Raji (cell line): Measurements from ENCODE around the gene PI16.
A peak's percentile ranks its signal among the peaks of the same experiment; 100 is the strongest.

Source experiments
- POLR2A ChIP-seq: IDR thresholded peaks from 2 replicates; pipeline ENCODE4 v1.6.1; 2011; ENCODE audit warnings: low read depth, low read length, control low read depth; ENCODE audit not compliant: insufficient read depth

PI16 gene

DNA sequence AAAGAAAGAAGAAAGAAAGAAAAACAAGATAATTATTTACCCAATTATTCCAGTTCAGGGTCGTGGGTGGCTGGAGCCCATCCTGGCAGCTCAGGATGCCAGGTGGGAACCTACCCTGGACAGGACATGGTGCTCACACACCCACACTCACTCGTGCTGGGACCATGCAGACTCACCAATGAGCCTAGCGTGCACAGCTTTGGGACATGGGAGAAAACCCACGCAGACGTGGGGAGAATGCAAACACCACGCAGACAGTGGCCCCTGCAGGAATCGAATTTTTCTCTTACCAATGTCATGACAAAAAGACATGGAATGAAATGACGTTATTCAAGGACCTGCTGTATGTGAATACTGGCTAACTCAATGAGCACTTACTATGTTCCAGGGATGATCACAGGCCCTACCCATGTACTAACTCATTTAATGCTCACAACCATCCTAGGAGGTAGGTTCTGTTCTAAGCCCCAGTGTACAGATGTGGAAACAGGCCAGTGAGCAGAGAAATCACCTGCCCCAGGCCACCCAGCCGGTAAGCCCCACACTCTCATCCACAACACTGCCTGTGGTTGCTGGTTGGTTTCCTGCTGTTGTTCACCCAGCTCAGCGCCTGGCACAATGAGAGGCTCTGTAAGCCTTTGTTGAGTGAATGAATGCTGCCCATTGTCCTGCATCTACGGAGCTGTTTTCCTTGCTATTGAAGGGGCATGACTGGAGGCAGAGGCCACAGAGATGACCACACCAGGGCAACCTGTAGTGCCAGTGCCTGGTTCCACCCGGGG, 6.8 kb upstream of the PI16 start:
- no peak for TF ChIP-seq POLR2A

DNA sequence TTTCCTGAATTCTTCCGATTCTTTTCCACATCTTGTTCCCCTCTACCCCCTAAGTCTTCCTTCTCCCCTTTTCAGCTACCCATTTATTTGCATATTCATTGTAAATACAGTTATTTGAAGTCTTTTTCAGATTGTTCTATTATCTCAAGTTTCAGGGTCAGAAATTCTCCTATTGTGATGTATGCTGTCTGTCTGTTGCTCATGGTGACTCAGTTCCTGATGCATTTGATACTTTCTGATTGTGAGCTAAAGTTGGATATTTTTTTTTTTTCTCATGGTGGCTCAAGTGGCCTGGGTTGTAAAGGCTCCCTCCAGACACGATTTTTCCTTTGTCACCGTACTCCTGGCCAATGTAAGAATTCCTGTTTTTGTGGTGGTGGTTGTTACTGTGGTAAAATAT, 4.9 kb upstream of the PI16 start:
- TF ChIP-seq POLR2A = no peak

DNA sequence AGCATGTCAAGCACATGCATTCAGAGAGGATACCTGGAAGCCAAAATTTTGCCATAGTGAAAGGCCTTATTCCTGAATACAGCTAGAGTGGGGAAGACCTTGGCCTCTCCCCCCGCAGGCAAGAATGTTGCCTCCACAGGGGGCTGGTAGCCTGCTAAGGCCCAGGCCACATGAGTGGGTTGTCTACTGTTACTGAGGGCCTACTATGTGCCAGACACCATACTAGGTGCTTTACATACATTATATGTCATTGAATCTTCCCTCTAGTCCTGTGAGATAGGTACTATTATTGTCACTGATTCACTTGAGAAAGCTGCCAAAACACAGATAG, 642 bp upstream of the PI16 start:
- TF ChIP-seq POLR2A = no peak

DNA sequence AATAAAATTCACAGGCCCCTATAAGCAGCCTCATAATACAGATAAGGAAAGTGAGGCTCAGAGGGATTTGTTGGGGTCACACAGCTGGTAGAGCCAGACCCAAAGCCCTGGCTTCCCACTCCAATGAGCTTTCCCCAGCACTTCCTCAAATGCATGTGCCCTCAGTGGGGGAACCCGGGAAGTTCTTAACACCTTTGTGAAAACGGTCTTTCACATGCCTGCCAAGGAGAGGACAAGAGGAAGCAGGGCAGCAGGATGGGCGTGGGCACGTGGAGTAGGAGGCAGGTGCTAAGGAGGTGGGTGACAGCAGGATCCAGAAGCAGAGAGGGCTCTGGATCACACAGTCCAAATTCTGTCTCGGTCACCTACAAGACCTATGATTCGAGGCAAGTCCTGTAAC, 598 bp downstream of the PI16 start:
- no peak for TF ChIP-seq POLR2A

DNA sequence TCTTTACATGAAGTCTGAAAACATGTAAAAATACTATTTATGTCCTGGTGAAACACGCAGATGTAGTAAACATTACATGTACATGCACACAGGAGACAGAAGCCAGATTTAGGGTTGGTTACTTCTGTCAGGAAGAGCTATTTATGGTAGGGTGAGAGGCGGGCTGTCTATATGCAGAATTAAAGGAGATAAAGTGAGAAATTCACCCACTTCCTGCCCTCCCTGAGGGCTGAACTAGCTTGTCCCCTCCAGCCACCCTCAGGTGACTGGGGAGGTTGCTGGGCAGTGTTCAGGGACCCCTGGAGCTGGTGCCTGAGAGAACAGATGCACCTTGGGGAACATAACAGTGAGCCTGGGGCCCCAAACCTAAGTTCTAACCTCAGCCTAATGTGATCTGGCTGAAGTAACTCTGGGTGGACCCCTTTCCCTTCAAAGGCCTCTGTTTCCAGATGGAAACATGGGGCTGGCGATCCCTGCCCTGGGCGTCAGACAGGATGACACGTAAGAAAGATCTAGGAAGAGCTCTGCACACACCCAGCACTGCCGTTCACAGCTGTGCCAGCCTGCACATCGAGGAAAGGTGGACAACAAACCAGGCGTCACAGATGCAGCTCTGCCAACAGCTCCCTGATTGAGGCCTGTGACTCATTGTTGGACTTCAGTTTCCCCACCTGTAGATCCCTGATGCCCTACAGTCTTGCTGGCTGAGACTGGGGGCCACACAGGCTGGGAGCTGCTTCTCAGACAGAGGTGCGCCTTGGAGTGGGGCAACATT, 1.3 kb downstream of the PI16 start:
- TF ChIP-seq POLR2A = no peak

DNA sequence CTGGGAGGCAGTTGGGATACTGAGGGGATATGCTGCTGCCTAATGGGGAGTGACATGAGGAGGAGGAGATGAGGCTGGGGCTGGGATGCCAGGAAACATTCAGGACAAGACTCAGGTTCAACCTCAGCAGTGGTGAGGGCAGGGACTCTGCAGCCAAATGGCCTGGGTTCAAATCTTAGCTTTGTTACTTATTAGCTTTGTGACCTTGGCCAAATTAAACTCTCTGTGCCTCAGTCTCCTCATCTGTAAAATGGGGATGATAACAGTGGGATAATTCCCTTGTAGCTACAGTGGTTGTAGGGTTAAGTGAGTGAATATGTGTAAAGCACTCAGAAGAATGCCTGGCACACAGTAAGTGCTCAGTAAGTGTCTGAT, 1.9 kb downstream of the PI16 start:
- no peak for TF ChIP-seq POLR2A

DNA sequence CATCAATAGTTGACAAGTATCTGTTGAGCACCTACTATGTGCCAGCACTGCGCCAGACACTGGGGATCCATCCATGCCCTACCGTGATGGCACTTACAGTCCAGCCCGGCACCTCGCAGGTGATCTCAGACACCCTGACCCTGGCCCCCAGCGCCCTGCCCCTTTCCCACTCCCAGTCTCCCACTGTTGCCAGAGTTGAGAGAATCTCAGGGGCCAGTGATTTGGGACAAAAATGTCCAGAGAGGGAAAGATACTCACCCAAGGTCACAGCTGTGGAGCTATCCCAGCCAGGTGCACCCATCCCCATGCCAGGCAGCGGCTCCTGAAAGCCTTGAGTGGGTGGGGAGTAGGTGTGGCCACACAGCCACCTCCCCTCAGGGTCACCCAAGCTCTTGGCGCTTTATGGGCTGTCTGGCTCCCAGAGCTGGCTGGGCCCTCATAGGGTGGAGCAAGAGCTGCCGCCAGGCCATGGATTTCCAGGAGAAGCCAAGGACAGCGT, 3.3 kb downstream of the PI16 start:
- no peak for TF ChIP-seq POLR2A

DNA sequence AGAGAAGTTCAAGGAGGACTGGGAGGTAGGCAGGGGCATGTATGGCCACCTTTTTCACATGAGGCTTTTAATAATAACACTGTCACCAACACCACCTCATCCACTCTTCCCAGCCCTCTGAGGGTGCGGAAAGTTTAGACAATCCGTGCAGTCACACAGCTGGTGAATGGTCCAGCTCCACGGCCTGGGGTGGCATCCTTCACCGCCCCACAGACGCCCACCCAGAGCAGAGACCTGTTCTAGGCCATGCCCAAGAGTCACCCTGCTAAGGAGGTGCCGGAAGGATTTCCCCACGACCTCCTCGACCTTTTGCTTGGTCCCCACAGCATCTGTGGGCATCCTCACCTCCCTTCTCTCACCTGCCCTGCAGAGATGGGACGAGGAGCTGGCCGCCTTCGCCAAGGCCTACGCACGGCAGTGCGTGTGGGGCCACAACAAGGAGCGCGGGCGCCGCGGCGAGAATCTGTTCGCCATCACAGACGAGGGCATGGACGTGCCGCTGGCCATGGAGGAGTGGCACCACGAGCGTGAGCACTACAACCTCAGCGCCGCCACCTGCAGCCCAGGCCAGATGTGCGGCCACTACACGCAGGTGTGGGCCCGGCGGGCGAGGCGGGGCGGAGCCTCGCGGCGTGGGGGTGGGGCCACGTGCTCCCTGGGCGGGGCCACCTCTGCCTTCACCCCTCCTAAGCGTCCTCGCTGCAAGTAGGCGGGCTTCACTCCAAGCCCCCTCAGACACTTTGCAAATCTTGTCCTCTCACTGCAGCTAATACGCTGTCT, 4.4 kb downstream of the PI16 start:
- no peak for TF ChIP-seq POLR2A

DNA sequence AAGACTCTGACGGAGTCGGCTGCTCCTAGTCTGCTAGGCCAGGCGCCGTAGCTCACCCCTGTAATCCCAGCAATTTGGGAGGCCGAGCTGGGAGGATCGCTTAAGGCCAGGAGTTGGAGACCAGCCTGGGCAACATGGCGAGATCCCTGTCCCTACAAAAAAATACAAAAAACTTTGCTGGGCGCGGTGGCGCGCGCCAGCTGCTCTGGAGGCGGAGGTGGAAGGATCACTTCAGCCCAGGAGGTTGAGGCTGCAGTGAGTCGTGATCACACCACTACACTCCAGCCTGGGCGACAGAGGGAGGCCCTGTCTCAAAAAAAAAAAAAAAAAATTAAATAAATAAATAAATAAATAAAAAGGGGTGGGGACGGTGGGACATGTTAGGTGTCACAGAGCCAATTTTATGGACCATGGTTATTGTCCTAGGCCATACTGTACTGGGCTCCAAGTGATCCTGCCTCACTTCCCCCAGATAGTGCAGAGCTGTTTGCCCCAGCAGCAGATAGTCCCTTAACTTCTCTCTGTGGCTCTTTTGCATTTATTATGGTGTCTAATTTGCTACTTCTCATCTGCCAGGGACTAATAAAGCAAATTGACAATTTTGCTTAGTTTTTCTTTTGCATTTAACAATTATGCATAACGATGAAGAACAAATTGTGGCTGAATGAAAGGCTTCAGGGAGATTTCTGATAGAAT, 5.2 kb downstream of the PI16 start:
- no peak for TF ChIP-seq POLR2A

DNA sequence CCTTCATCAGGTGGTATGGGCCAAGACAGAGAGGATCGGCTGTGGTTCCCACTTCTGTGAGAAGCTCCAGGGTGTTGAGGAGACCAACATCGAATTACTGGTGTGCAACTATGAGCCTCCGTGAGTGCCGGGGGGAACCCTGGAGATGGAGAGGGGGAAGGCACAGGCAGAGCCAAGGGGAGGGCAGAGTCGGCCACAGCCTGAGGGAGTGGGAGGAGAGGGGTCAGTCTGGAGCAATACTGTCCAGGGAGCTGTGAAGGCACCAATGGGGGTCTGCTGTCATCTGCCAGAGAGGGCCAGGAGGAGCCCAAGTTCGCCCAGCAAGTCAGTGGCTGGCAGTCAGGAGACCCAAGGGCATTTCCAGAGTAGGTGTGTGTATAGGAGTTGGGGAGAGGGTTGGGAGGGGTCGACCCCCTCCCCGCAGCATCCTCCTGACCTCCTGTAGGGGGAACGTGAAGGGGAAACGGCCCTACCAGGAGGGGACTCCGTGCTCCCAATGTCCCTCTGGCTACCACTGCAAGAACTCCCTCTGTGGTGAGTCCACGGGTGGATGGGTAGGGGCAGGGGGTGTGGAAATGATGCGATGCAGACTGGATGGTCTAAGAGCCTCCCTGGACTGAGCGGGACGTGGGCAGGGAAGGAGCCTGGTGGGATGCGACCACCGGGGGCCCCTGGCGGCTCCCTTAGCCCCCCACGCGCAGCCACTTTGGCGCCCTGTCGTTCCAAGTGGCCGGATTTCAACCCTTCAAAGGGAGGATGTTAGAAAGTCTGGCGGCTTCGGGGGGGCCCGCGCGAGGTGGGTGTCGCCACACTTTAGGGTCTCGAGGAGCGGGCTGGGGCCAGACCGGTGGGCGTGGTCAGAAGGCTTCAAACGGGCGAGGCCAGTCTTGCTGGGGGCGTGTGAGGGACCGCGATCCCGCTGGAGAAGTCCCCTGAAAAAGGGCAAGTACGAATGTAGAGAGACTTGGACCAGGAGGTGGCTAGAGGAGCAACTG, 7.2 kb downstream of the PI16 start:
- no peak for TF ChIP-seq POLR2A

DNA sequence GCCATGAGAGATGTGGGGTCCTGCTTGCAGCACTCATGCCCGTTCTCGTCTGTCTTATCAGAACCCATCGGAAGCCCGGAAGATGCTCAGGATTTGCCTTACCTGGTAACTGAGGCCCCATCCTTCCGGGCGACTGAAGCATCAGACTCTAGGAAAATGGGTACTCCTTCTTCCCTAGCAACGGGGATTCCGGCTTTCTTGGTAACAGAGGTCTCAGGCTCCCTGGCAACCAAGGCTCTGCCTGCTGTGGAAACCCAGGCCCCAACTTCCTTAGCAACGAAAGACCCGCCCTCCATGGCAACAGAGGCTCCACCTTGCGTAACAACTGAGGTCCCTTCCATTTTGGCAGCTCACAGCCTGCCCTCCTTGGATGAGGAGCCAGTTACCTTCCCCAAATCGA, 8.3 kb downstream of the PI16 start:
- TF ChIP-seq POLR2A = no peak

DNA sequence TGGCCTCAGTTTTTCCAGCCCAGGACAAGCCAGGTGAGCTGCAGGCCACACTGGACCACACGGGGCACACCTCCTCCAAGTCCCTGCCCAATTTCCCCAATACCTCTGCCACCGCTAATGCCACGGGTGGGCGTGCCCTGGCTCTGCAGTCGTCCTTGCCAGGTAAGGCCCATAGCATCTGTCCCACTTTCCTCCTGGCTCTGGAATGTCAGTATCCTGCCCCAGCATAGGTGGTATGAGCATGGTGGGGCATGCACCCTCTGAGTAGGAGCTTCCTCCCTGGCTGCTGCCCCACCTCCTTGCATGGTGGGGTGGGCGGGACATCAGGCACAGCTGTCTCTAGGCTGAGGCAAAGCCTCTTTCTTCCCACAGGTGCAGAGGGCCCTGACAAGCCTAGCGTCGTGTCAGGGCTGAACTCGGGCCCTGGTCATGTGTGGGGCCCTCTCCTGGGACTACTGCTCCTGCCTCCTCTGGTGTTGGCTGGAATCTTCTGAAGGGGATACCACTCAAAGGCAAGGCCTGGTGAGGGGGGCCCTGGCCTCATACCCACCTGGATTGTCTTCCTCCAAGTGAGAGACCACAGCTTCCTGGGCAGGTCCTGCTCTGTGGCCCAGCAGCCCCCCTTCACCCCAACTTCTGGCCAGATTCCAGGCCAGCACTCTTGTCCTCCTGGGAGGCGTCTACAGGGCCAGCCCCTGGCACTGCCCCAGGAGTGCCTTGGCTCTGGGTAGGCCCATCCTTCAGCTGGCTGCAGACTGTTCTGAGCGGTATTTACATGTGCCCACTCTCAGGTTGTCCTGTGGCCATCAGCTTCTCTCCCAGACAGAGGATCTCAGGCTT, 9.1 kb downstream of the PI16 start:
- peak; percentile 48 for TF ChIP-seq POLR2A

DNA sequence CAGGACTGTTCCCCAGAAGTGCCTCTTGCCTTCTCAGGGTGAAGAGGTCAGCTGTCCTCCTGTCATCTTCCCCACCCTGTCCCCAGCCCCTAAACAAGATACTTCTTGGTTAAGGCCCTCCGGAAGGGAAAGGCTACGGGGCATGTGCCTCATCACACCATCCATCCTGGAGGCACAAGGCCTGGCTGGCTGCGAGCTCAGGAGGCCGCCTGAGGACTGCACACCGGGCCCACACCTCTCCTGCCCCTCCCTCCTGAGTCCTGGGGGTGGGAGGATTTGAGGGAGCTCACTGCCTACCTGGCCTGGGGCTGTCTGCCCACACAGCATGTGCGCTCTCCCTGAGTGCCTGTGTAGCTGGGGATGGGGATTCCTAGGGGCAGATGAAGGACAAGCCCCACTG, 9.8 kb downstream of the PI16 start:
- no peak for TF ChIP-seq POLR2A
